K562 (cell line): Measurements from ENCODE around the gene FAM177B. TPM values are rescaled to one million over a fixed set of nuclear protein-coding genes. Genes with fewer than 3 reads are reported as not detected.
A peak's percentile ranks its signal among the peaks of the same experiment; 100 is the strongest.

ENCODE experiments used
- ATAC-seq: fragments of 200-7000 bp; cut with Tn5 transposase; 3 replicates; pipeline ENCODE4 v1.9.1; 2020; ENCODE audit warnings: moderate library complexity
- BruUV-seq: library from RNA; stranded (reverse); fragments of 400-500 nt; replicated peaks from 2 replicates; lab custom pipeline; 2021; lab: Mats Ljungman, UMichigan
- CTCF ChIA-PET: fragments of 300-600 bp; formaldehyde crosslinking; extraction: SDS; loops from one replicate; lab custom pipeline; 2021; ENCODE audit warnings: low intra/inter-chr PET ratio; lab: Yijun Ruan, JAX
- POLR2A ChIA-PET: fragments of 300-600, 350-650 bp; sonication (Branson Sonifier 250); formaldehyde crosslinking; extraction: SDS; loops from one replicate; lab custom pipeline; 2021; ENCODE audit warnings: antibody characterized with exemption, inconsistent platforms; lab: Yijun Ruan, JAX
- DNase-seq, 4 experiments: peaks; one replicate each; pipeline versions ENCODE4 v3.0.0 to v3.0.0-alpha.2; 2011 to 2018; ENCODE audit warnings: low spot score in 3 of 4, mixed read lengths in 3 of 4; ENCODE audit errors: extremely low read depth in 1 of 4
- FAIRE-seq: peaks from 2 replicates; lab custom pipeline; 2011; peaks lifted over from hg19 to GRCh38; lab: Jason Lieb, UNC
- H2AFZ ChIP-seq: 2 replicates; pipeline ENCODE4 v1.6.0; 2011; ENCODE audit warnings: low read depth, low read length, control low read depth, inconsistent platforms
- H3K27ac ChIP-seq: fragments of 200-600 bp; 3 replicates; pipeline ENCODE4 v1.8.0; 2011; ENCODE audit warnings: low read depth, mild to moderate bottlenecking, control low read depth, inconsistent platforms, low read length, moderate library complexity, mixed read lengths; ENCODE audit errors: extremely low read depth
- H3K27me3 ChIP-seq, 2 experiments: fragments of 300-600 bp in 1 of 2; 2 replicates in 1 of 2; 3 replicates in 1 of 2; pipeline versions ENCODE4 v1.6.0 to v1.8.0; 2011; ENCODE audit warnings: inconsistent platforms in 2 of 2, low read length in 2 of 2, mild to moderate bottlenecking in 1 of 2, mixed read lengths in 1 of 2, moderate library complexity in 1 of 2; ENCODE audit not compliant: control insufficient read depth in 2 of 2, insufficient read depth in 2 of 2
- H3K36me3 ChIP-seq: fragments of 300-600 bp; 3 replicates; pipeline ENCODE4 v1.8.0; 2011; ENCODE audit warnings: mild to moderate bottlenecking, low read length, inconsistent platforms; ENCODE audit not compliant: control insufficient read depth, insufficient read depth
- H3K4me1 ChIP-seq, 2 experiments: fragments of 200-600 bp in 1 of 2; replicated peaks in 1 of 2; 2 replicates in 1 of 2; 3 replicates in 1 of 2; pipeline versions ENCODE4 v1.5.1 to v1.8.0; 2011; ENCODE audit warnings: inconsistent platforms in 2 of 2, low read length in 2 of 2, mild to moderate bottlenecking in 1 of 2, mixed read lengths in 1 of 2, moderate library complexity in 1 of 2; ENCODE audit not compliant: control insufficient read depth in 2 of 2, insufficient read depth in 2 of 2
- H3K4me2 ChIP-seq: 2 replicates; pipeline ENCODE4 v1.6.1; 2011; ENCODE audit warnings: low read length, control low read depth, inconsistent platforms, mixed read lengths; ENCODE audit not compliant: insufficient read depth
- H3K4me3 ChIP-seq: fragments of 200-600 bp; sonication (generic), shearing (Covaris generic); 2 replicates; pipeline ENCODE4 v1.5.1; 2016; ENCODE audit warnings: control low read depth, inconsistent platforms
- H3K79me2 ChIP-seq: fragments of 200-600 bp; 3 replicates; pipeline ENCODE4 v1.8.0; 2011; ENCODE audit warnings: low read length, inconsistent platforms; ENCODE audit not compliant: control insufficient read depth, insufficient read depth
- H3K9ac ChIP-seq, 2 experiments: 2 replicates each; pipeline versions ENCODE4 v1.6.0 to v1.6.1; 2011; ENCODE audit warnings: low read depth in 2 of 2, low read length in 2 of 2, control low read depth in 1 of 2, inconsistent platforms in 1 of 2, mild to moderate bottlenecking in 1 of 2, mixed read lengths in 1 of 2; ENCODE audit not compliant: insufficient read depth in 1 of 2
- H3K9me1 ChIP-seq: one replicate; pipeline ENCODE4 v1.6.0; 2011; ENCODE audit warnings: inconsistent platforms, mild to moderate bottlenecking, low read length, moderate library complexity; ENCODE audit not compliant: control insufficient read depth, insufficient read depth
- H3K9me3 ChIP-seq: replicated peaks from 2 replicates; pipeline ENCODE4 v1.5.1; 2011; ENCODE audit warnings: low read depth, low read length, inconsistent platforms; ENCODE audit not compliant: control insufficient read depth, insufficient read depth
- H4K20me1 ChIP-seq: replicated peaks from 2 replicates; pipeline ENCODE4 v1.6.1; 2011; ENCODE audit warnings: low read length, inconsistent platforms, mixed read lengths; ENCODE audit not compliant: control insufficient read depth, insufficient read depth
- NFIC ChIP-seq: fragments of 450-650 bp; IDR thresholded peaks from 2 replicates; pipeline ENCODE4 v1.6.1; 2017; ENCODE audit warnings: mild to moderate bottlenecking, inconsistent platforms
- PML ChIP-seq: IDR thresholded peaks from 2 replicates; pipeline ENCODE4 v1.6.1; 2012; ENCODE audit warnings: low read length, inconsistent platforms
- WGBS: fragments of 100-300 bp; shearing (Covaris generic); methylation state at CpG from one replicate; pipeline ENCODE4 v1.1.6; 2016; ENCODE audit warnings: low coverage, mixed read lengths; ENCODE audit not compliant: insufficient coverage; ENCODE audit errors: missing lambda C conversion rate; 5-methylcytosine and 5-hydroxymethylcytosine counted together
- in situ Hi-C: fragments of 300-500 bp; cut with MboI; formaldehyde crosslinking; loops from 4 replicates; pipeline ENCODE4 v1.15.0; 2018; ENCODE audit warnings: inconsistent platforms, mixed read lengths
- intact Hi-C: fragments of 100-400 bp; cut with micrococcal nuclease; formaldehyde crosslinking; loops from 2 replicates; pipeline ENCODE4 v1.14.2; 2022
- polyA plus RNA-seq, 8 experiments: library from polyadenylated mRNA; depleted of rRNA in 4 of 8; stranded (reverse) in 5 of 8; unstranded in 3 of 8; fragments of >200 nt; fragmentation: Nextera tagmentation in 2 of 8; fragmentation: Illumina TruSeq in 1 of 8; extraction: Ambion mirVana in 2 of 8; extraction: Trizol in 1 of 8; gene quantifications; 2 replicates each; pipeline versions ENCODE4 v1.2.1 to v1.2.3, GENCODE V29; 2011 to 2014; ENCODE audit warnings: inconsistent platforms in 1 of 8, missing spikeins in 1 of 8
- total RNA-seq, 7 experiments: library from RNA; depleted of rRNA in 6 of 7; stranded (reverse); fragments of >200 nt in 6 of 7; fragmentation: Illumina TruSeq in 2 of 7; extraction: Trizol in 2 of 7; gene quantifications; 2 replicates each; pipeline versions ENCODE4 v1.2.1 to v1.2.3, GENCODE V29; 2011 to 2021; ENCODE audit warnings: low replicate concordance in 1 of 7
- TF ChIP-seq, protein P1 (sequence below): fragments of 450-650 bp; IDR thresholded peaks from one replicate; pipeline ENCODE4 v1.6.1; 2018; ENCODE audit warnings: mild to moderate bottlenecking, moderate library complexity; ENCODE audit not compliant: partially characterized antibody
- TF ChIP-seq, protein P2 (sequence below), 2 experiments: fragments of 450-650 bp in 1 of 2; sonication (generic) in 1 of 2; formaldehyde crosslinking in 1 of 2; IDR thresholded peaks; 2 replicates each; pipeline versions ENCODE4 v1.7.1 to v1.9.0; 2016 to 2022; ENCODE audit warnings: inconsistent platforms in 1 of 2, mild to moderate bottlenecking in 1 of 2, missing genetic modification reagents in 1 of 2

The FAM177B gene
- total and polyA plus RNA-seq, 9 of the 15 experiments (the other 6 are each of a cell fraction or from before 2014, with no cell fraction given) = not detected

DNA sequence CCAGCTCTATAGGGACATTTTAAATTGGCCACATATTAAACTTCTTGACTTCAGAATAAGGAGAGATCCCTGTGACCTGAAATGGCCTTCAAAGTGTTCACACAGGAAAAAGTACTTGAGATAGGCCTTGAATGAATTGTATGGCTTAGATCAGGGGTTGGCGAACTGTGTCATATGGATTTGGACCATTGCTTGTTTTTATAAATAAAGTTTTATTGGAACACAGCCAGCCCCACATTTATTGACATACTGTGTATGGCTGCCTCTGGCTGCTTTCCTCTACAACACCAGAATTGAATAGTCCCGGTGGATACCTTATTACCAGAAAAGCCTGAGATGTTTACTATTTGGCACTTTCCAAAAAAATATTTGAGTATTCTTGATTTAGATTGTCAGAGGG is 20.6 kb upstream of the FAM177B start:
- intact Hi-C loops = no loop called here

More for the DNA sequence above, 20.6 kb upstream of the FAM177B start:
- H3K4me2 ChIP-seq = no peak overlapping the region
- no peak for TF ChIP-seq PML
- TF ChIP-seq NFIC = peak; percentile 27; the same call in 1 of the 2 replicates
- TF ChIP-seq, protein P1, sequence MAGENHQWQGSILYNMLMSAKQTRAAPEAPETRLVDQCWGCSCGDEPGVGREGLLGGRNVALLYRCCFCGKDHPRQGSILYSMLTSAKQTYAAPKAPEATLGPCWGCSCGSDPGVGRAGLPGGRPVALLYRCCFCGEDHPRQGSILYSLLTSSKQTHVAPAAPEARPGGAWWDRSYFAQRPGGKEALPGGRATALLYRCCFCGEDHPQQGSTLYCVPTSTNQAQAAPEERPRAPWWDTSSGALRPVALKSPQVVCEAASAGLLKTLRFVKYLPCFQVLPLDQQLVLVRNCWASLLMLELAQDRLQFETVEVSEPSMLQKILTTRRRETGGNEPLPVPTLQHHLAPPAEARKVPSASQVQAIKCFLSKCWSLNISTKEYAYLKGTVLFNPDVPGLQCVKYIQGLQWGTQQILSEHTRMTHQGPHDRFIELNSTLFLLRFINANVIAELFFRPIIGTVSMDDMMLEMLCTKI = no peak
- TF ChIP-seq, protein P2, sequence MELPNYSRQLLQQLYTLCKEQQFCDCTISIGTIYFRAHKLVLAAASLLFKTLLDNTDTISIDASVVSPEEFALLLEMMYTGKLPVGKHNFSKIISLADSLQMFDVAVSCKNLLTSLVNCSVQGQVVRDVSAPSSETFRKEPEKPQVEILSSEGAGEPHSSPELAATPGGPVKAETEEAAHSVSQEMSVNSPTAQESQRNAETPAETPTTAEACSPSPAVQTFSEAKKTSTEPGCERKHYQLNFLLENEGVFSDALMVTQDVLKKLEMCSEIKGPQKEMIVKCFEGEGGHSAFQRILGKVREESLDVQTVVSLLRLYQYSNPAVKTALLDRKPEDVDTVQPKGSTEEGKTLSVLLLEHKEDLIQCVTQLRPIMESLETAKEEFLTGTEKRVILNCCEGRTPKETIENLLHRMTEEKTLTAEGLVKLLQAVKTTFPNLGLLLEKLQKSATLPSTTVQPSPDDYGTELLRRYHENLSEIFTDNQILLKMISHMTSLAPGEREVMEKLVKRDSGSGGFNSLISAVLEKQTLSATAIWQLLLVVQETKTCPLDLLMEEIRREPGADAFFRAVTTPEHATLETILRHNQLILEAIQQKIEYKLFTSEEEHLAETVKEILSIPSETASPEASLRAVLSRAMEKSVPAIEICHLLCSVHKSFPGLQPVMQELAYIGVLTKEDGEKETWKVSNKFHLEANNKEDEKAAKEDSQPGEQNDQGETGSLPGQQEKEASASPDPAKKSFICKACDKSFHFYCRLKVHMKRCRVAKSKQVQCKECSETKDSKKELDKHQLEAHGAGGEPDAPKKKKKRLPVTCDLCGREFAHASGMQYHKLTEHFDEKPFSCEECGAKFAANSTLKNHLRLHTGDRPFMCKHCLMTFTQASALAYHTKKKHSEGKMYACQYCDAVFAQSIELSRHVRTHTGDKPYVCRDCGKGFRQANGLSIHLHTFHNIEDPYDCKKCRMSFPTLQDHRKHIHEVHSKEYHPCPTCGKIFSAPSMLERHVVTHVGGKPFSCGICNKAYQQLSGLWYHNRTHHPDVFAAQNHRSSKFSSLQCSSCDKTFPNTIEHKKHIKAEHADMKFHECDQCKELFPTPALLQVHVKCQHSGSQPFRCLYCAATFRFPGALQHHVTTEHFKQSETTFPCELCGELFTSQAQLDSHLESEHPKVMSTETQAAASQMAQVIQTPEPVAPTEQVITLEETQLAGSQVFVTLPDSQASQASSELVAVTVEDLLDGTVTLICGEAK (IDR thresholded peaks at IDR 0.05) = peak; percentile 95
- TF ChIP-seq, protein P2 (CRISPR knock-in tag; IDR thresholded peaks at IDR 0.05) = peak; percentile 91
- H3K27ac ChIP-seq = no peak overlapping the region
- DNase-seq = no peak
- CTCF ChIA-PET = no interaction called here
- H3K36me3 ChIP-seq = peaks cover 56% of the 10 kb centered on the region
- no peaks in the 10 kb centered on the region for H3K9me3 ChIP-seq
- H2AFZ ChIP-seq = no peak overlapping the region
- H3K4me3 ChIP-seq = no peak overlapping the region
- H3K9me1 ChIP-seq = no peaks in the 10 kb centered on the region
- peaks cover 0 to 4% of the 10 kb centered on the region in 2 experiments; a peak in 1 of 5 replicates for H3K4me1 ChIP-seq
- no peaks in the 10 kb centered on the region for H3K27me3 ChIP-seq
- no peaks in the 10 kb centered on the region for H4K20me1 ChIP-seq
- POLR2A ChIA-PET = no interaction called here
- H3K79me2 ChIP-seq = peaks cover 28% of the 10 kb centered on the region
- WGBS = 95% methylated on average over 2 of the region's 2 CpGs
- H3K9ac ChIP-seq = no peak overlapping the region
- no peak for FAIRE-seq
- BruUV-seq = no TSS peak
- ATAC-seq = no peak
- in situ Hi-C loops = loop anchor here (10.0 kb wide), 1 partner anchor 252 kb away; no protein-coding TSS in a partner anchor
